HepG2 (cell line): Measurements from ENCODE around the gene METRN.

Experiments
- CTCF ChIP-seq: sonication (generic); formaldehyde crosslinking; IDR thresholded peaks from 2 replicates; pipeline ENCODE4 v1.5.0; 2020; ENCODE audit warnings: mild to moderate bottlenecking, missing genetic modification reagents, moderate library complexity
- DPF2 ChIP-seq: sonication (generic); formaldehyde crosslinking; IDR thresholded peaks from 2 replicates; pipeline ENCODE4 v1.4.0; 2020; ENCODE audit warnings: mild to moderate bottlenecking, low read depth, missing genetic modification reagents, borderline replicate concordance
- GMEB2 ChIP-seq: IDR thresholded peaks from 2 replicates; pipeline ENCODE4 v1.6.1; 2016; ENCODE audit warnings: missing biosample characterization, missing genetic modification reagents, low read depth
- RFX1 ChIP-seq: fragments of 450-650 bp; IDR thresholded peaks from 2 replicates; pipeline ENCODE4 v1.6.1; 2017

DNA sequence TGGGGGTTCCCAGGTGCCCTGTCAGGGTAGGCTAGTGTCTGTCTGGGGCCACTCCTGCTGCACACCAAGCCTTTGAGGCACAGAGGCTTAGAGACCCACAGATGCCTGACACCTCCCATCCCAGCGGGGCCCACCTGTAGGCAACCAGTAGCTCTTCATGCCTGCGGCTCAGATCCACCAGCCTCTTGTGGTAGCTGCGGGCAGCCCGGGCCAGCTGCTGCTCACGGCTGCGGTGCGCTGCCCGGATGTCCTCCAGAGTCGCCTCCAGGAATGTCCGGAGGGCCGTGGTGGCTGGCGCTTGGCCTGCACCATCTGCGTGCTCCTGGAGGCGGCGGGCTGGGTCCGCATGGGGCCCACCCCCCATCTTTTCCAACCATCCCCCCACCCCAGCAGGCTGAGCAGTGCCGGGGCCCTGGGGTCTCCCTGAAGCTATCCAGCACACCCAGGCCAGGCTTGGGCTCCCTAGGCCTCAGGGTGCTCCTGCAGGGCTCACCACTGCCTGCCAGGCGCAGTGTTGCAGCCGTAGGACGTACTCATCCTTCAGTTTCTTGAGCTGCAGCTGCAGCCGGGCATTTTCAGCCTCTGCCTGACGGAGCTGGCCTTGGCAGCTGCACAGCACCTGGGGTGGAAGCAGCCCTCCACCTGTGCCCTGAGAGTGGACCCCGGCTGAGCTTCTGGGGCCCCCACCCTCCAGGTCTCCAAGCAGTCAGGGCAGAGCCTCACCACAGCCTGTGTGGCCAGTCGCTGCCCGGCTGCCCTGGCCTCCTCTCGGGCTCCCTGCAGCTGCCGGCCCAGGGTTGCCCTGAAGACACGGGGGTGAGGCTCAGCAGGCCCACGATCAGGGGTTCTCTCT lies 9.5 kb downstream of the METRN start:
- TF ChIP-seq DPF2 (CRISPR knock-in tag): no peak
- TF ChIP-seq GMEB2 (CRISPR knock-in tag): no peak
- TF ChIP-seq CTCF (CRISPR knock-in tag): no peak
- no peak for TF ChIP-seq RFX1
